Measurements from ENCODE around the gene TEX14.

TEX14 gene

GRCh38 chr17:58569196-58569595 lies 122.6 kb downstream of the TEX14 start:
- Histone ChIP-seq H4K20me1 (ENCODE audit: low read depth, low read length) (no peaks in the 10 kb centered on the region), H3K9ac (ENCODE audit: low read length) (no peak overlapping the region)

GRCh38 chr17:58568044-58568799 lies 123.6 kb downstream of the TEX14 start:
- no peaks in the 10 kb centered on the region for H3K79me2 ChIP-seq (ENCODE audit: insufficient read depth, low read length)
- no peak overlapping the region for H2AFZ ChIP-seq (ENCODE audit: low read depth, low read length, severe bottlenecking)
- no peak overlapping the region for H3K9ac ChIP-seq (ENCODE audit: low read length)
- H3K9me3 ChIP-seq (ENCODE audit: insufficient read depth, low read length), result no peaks in the 10 kb centered on the region
- H3K27ac ChIP-seq (ENCODE audit: low read depth, low read length), result no peak overlapping the region
- no peaks in the 10 kb centered on the region for H3K9me2 ChIP-seq (replicated peaks; ENCODE audit: insufficient read depth, low read length)
- H3K4me3 ChIP-seq (ENCODE audit: insufficient read depth, low read length, poor library complexity, severe bottlenecking), result no peak overlapping the region
- H3K27me3 ChIP-seq (ENCODE audit: low read length), result no peaks in the 10 kb centered on the region
- H3K36me3 ChIP-seq (ENCODE audit: low read length), result no peaks in the 10 kb centered on the region
- no peak overlapping the region for H3K4me2 ChIP-seq (ENCODE audit: low read depth, low read length, poor library complexity, severe bottlenecking)
- no peaks in the 10 kb centered on the region for H4K20me1 ChIP-seq (ENCODE audit: low read depth, low read length)
- no peaks in the 10 kb centered on the region for H3F3A ChIP-seq (ENCODE audit: insufficient read depth)
- TF ChIP-seq EZH2phosphoT487 (conservative IDR thresholded peaks at IDR 0.05; ENCODE audit: low read length) (no peak), CTCF (IDR thresholded peaks at IDR 0.05; ENCODE audit: insufficient read depth, low read length, poor library complexity, severe bottlenecking) (no peak)

More at GRCh38 chr17:58569196-58569595, 122.6 kb downstream of the TEX14 start:
- no peak for TF ChIP-seq EZH2phosphoT487 (conservative IDR thresholded peaks at IDR 0.05; ENCODE audit: low read length)
- no peak for TF ChIP-seq CTCF (IDR thresholded peaks at IDR 0.05; ENCODE audit: insufficient read depth, low read length, poor library complexity, severe bottlenecking)
- H3K36me3 ChIP-seq (ENCODE audit: low read length), result no peaks in the 10 kb centered on the region
- H3K9me2 ChIP-seq (replicated peaks; ENCODE audit: insufficient read depth, low read length), result no peaks in the 10 kb centered on the region
- no peak overlapping the region for H3K4me2 ChIP-seq (ENCODE audit: low read depth, low read length, poor library complexity, severe bottlenecking)
- no peak overlapping the region for H2AFZ ChIP-seq (ENCODE audit: low read depth, low read length, severe bottlenecking)
- no peak overlapping the region for H3K27ac ChIP-seq (ENCODE audit: low read depth, low read length)
- H3K27me3 ChIP-seq (ENCODE audit: low read length), result no peaks in the 10 kb centered on the region
- no peaks in the 10 kb centered on the region for H3K9me3 ChIP-seq (ENCODE audit: insufficient read depth, low read length)
- no peak overlapping the region for H3K4me3 ChIP-seq (ENCODE audit: insufficient read depth, low read length, poor library complexity, severe bottlenecking)
- no peaks in the 10 kb centered on the region for H3K79me2 ChIP-seq (ENCODE audit: insufficient read depth, low read length)
- no peaks in the 10 kb centered on the region for H3F3A ChIP-seq (ENCODE audit: insufficient read depth)

GRCh38 chr17:58565389-58566311 lies 126.2 kb downstream of the TEX14 start:
- H3F3A ChIP-seq (ENCODE audit: insufficient read depth), result no peaks in the 10 kb centered on the region
- no peaks in the 10 kb centered on the region for H3K9me2 ChIP-seq (replicated peaks; ENCODE audit: insufficient read depth, low read length)
- H3K9me3 ChIP-seq (ENCODE audit: insufficient read depth, low read length), result no peaks in the 10 kb centered on the region
- no peak overlapping the region for H3K27ac ChIP-seq (ENCODE audit: low read depth, low read length)
- H3K4me3 ChIP-seq (ENCODE audit: insufficient read depth, low read length, poor library complexity, severe bottlenecking), result no peak overlapping the region
- H4K20me1 ChIP-seq (ENCODE audit: low read depth, low read length), result no peaks in the 10 kb centered on the region
- H2AFZ ChIP-seq (ENCODE audit: low read depth, low read length, severe bottlenecking), result no peak overlapping the region
- no peaks in the 10 kb centered on the region for H3K79me2 ChIP-seq (ENCODE audit: insufficient read depth, low read length)
- no peaks in the 10 kb centered on the region for H3K27me3 ChIP-seq (ENCODE audit: low read length)
- H3K36me3 ChIP-seq (ENCODE audit: low read length), result no peaks in the 10 kb centered on the region
- no peak overlapping the region for H3K4me2 ChIP-seq (ENCODE audit: low read depth, low read length, poor library complexity, severe bottlenecking)
- H3K9ac ChIP-seq (ENCODE audit: low read length), result no peak overlapping the region
- no peak for TF ChIP-seq EZH2phosphoT487 (conservative IDR thresholded peaks at IDR 0.05; ENCODE audit: low read length)
- TF ChIP-seq CTCF (IDR thresholded peaks at IDR 0.05; ENCODE audit: insufficient read depth, low read length, poor library complexity, severe bottlenecking), result no peak

All from SU-DHL-6 (cell line).